Measurements from ENCODE around the gene CTCFL.
"Not testable (repeated sequence)": the region's sequence is repeated elsewhere in the genome, so short reads cannot be mapped to it uniquely, and the experiment has no call there.

Gene CTCFL

DNA sequence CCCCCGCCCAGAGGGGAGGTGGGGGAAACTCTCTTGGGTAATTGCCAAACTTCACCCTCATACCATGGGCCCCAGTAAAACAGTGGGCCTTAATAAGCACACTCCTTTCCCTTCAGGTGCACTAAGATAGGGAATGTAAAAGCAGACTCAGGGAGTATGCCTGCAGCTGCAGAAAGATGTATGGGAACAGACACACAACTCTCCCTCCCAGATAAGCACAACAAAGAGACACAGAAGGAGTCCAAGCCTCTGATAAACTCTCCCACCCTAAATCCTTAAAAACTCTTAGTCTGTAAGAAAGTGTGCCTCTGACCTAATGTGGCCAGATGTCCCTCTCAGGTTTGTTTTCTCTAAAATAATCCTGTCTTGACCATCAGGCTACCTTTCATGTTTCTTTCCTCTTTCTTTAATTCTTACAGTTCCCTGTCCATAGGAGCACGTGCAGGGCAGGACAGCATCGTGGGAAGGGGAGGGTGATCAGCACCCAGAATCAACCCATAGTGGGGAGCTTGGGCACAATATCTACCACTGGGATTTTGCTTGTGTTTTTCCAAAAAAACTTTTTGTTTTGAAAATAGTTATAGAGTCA, 11.3 kb upstream of the CTCFL start:
- no peak for DNase-seq (ENCODE audit: low read depth)

DNA sequence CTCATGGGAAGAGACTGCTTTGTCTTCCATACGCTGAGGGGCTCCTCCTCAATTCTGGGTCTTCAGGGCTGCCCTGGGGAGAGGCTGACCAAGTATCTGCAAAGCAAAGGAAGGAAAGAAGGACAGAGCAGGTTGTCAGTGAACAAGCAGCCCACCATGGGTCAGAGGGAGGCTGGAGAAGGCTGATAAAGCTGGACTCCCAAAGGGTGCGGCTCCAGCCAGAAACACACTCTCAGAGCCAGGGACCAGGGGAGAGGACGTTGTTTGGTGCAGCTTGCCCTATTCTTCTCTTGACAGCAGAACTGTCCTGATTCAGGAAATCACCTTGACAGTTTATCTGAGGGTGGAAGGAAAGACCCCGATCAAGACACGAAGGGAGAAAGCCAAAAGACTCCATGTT, 10.4 kb upstream of the CTCFL start:
- DNase-seq (ENCODE audit: low read depth): no peak

DNA sequence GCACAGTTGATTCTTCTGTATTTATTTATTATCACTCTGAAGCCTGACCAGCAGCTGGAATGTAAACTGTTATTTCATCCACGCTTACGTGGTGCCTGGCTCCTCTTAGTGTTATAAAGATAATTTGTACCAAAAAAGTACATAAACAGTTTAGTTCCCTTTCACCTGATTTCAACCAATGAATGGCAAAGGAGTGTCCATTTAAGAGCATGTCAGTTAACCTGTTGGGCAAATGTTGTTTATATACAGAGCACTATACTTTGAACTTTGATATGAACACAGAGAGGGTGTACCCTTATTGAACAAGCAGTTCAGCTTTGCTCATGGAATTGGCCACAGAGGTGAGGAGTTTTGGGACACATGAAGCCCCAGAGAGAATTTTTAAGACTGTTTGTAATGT, 7.2 kb upstream of the CTCFL start:
- DNase-seq (ENCODE audit: low read depth): peak; percentile 14

GRCh38 chr20:57530327-57530981, 5.5 kb upstream of the CTCFL start:
- DNase-seq (ENCODE audit: low read depth): no peak

DNA sequence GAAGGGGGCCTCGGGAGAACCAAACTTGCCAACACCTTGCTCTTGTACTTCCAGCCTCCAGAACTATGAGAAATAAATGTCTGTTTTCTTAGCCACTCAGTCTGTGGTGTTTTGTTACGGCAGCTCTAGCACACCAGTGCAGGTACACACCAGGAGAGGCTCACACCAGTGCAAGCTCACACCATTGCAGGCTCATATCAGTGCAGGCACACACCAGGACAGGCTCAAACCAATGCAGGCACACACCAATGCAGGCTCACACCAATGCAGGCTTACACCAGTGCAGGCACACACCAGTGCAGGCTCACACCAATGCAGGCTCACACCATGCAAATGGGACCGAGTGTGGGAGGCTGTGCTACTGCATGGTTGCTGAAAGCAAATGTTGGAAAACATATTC, 4.9 kb upstream of the CTCFL start:
- no peak for DNase-seq (ENCODE audit: low read depth)

- DNase-seq (ENCODE audit: low read depth): no peak
Measured at GRCh38 chr20:57529160-57529585, 4.2 kb upstream of the CTCFL start.

DNA sequence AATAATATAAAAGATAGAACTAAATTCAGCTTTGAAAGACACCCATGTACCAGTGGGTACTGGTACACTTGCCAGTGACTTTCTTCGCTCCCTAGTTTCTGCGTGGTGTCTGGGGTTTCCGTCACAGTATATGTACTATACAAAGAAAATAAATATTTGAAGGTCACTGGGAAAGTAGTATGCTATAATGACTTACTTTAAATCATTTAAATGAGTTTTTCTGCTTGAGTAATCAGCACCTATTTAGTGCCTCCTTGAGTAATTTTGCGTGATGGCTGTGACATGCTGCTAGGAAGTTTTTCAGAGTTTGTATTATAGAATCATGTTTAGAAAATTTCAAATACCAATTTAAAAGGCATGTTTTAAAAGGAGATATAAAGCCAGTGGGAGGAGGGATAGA, 3.2 kb upstream of the CTCFL start:
- DNase-seq (ENCODE audit: low read depth): no peak

- no peak for DNase-seq (ENCODE audit: low read depth)
Measured at GRCh38 chr20:57527728-57528127, 2.8 kb upstream of the CTCFL start.

DNA sequence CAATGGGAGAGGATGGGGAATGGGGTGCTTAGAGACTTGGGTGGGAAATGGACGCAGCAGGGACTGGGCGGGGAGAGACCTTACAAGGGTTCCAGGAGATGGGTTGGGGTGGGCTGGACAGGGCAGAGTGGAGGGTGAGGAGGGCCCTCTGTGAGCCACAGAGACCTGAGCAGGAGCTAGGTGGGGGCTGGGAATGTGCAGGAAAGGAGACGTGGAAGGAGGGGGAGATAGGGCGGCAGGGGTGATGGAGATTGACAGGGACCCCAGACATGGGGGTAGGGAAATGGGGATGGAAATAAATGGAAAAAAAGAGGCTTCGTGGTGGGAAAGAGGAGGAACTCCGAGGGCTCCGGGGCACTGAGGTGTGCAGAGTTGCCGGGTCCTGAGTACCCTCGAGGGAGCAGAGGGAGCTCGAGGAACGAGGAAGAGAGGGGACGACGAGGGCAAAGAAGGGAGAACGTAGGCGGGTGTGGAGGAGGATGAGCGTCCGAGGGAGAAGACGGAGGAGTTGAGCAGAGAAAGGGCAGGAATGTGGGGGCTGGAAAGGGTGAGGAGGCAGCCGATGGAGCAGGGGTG, 2.0 kb upstream of the CTCFL start:
- DNase-seq (ENCODE audit: low read depth): no peak

DNA sequence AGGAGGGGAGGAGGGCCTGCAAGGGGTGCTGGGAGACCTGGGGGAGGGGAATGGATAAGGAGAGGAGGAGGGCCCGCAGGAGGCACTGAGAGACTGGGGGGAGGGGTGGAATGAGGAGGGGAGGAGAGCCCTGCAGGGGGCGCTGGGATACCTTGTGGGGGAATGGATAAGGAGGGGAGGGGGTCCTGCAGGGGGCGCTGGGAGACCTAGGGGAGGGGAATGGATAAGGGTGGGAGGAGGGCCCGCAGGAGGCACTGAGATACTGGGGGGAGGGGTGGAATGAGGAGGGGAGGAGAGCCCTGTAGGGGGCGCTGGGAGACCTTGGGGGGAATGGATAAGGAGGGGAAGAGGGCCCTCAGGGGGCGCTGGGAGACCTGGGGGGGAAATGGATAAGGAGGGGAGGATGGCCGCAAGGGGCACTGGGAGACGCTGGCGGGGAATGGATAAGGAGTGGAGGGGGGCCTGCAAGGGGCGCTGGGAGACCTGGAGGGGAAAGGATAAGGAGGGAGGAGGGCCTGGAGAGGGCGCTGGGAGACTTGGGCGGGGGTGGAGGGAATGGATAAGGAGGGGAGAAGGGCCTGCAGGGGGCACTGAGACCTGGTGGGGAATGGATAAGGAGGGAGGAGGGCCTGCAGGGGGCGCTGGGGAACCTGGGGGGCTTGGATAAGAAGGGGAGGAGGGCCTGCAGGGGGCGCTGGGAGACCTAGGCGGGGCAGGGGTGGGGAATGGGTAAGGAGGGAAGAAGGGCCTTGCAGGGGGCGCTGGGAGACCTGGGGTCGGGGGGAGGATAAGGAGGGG, 1.3 kb upstream of the CTCFL start:
- DNase-seq (ENCODE audit: low read depth): no peak

DNA sequence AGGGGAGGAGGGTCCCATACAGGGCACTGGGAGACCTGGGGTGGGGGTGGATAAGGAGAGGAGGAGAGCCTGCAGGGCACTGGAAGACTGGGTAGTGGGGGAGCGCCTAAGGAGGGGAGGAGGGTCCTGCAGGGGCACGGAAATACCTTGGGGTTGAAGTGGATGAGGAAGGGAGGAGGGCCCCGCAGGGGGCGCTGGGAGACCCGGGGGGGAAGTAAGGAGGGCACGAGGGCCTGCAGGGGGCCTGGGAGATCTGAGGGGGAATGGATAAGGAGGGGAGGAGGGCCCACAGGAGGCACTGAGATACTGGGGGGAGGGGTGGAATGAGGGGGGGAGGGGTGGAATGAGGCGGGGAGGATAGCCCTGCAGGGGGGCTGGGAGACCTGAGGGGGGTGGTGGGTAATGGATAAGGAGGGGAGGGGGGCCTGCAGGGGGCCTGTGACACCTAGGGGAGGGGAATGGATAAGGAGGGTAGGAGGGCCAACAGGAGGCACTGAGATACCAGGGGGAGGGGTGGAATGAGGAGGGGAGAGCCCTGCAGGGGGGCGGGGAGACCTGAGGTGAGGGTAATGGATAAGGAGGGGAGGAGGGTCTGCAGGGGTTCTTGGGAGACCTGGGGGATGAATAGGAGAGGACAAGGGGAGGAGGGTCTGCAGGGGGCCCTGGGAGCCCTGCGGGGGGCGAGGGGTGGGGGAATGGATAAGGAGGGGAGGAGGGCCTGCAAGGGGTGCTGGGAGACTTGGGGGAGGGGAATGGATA, 567 bp upstream of the CTCFL start:
- DNase-seq (ENCODE audit: low read depth): no peak

GRCh38 chr20:57523782-57524181, 1.2 kb downstream of the CTCFL start:
- DNase-seq (ENCODE audit: low read depth): no peak

DNA sequence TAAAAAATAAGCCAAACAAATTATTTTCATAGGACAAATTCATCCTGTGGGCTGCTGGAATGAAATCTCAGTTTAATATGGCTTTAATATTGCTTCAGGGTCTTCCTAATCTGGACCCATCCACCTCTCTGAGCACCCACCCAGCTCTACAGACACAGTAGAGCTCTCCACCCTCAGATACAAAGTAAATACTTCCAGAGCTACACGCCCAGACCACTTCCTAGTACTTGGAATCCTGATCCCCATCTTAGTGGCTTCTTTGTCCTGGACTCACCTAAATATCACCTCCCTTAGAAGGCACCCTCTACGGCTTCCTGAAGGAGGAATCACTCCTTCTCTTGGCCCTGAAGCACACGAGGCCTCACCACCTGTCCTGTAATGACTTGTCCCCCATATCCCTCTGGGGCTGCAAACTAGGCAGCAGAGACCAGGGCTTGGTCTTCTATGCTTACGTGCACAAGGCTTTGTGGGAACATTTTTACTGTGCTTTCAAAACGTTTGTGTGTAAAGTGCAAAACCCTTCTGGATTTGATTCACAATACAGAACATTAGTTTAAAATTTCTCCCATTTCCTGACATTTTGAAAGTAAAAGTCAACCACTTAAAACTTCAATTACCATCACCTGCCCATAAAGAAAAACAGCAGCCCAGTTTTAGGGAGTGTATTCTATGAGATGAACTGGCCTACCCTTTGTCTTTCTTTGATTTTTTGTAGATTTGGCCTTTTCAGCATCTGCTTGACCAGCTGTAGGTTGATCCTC, 2.4 kb downstream of the CTCFL start:
- no peak for DNase-seq (ENCODE audit: low read depth)

- DNase-seq (ENCODE audit: low read depth): no peak
Measured at GRCh38 chr20:57517904-57518303, 7.0 kb downstream of the CTCFL start.

DNA sequence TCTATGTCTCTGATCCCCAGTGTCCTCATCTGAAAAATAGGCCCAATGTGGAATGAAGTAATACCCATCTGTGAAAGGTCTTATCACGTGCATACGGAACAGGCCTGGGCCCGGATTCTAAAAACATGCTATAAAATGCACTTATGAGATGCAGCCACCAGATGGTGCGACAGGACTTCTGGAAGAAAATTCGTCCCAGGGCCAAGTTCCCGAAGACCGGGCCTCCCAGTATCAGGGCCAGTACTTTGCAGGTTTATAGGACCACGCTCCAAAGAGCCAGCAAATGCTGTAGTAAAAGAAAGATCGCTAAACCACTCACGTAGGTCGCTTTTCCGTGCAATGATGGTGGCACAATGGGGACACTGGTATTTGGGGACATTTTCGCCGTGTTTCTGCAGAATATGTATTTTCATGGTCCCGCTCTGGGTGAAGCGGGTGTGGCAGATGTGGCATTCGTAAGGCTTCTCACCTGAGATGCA, 10.6 kb downstream of the CTCFL start:
- peak; percentile 63 for DNase-seq (ENCODE audit: low read depth)

DNA sequence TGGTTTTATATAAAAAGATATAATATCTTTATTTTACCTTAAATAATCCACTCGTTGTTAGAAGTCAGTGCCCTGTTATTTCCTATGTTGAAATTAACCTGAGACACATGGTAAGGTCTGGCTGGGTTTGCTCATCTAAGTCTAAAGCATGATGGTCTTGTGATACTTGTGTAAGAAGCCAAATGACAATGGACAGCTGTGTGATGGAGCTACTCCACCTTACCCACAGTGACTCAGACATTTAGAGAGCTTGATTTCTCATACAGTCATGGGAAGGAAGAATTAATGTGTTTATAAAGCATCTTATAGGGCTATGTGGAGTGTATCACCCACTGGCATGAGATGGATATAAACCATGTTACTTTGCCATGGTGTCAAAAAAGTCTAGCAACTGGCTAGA, 11.7 kb downstream of the CTCFL start:
- DNase-seq (ENCODE audit: low read depth): peak; percentile 48

- no peak for DNase-seq (ENCODE audit: low read depth)
Measured at GRCh38 chr20:57512432-57512831, 12.5 kb downstream of the CTCFL start.

GRCh38 chr20:57511709-57512108, 13.2 kb downstream of the CTCFL start:
- not testable (repeated sequence) for DNase-seq (ENCODE audit: low read depth)

DNA sequence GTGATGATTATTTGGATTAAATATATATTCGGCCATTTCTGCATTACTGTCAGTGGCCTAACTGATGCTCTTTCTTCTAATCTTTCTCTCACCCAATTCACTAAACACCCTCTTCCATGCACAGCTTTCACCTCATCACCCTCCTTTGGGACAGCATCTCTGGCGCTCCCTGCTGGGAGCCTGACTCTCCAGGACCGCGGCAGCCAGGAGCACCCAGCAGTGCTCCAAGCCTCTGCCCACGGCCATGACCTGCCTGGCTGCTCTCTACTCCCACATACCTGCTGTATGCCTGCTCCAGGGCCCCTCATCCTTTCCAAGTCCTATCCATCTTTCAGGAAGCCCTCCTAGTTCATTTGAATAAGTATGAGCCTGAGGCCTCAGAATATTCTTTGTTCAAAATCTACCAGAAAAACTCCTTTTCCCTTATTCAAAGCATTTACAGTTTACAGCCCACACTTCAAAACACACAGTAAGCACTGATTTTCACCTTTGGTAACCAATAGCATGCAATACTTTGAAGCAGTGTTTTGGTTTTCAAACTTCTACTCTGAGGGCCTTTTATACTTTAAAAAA, 15.2 kb downstream of the CTCFL start:
- DNase-seq (ENCODE audit: low read depth): no peak

GRCh38 chr20:57508831-57509230, 16.1 kb downstream of the CTCFL start:
- no peak for DNase-seq (ENCODE audit: low read depth)

DNA sequence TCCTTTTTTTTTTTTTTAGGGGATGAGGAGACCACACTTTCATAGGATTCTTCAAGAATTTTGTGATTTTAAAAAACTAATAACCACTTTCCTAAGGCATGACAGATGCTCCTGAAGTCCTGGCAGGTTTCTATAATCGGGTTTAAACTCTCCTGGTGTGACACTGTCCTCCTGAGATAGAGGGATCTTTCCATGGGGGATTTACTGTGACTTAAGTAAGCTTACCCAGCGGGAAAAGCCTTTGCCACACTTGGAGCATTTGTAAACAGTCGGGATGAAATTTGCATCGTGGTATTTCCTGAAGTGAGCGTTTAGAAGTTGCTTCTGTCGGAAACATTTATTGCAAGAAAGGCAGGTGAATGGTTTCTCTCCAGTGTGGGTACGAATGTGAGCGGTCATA, 16.6 kb downstream of the CTCFL start:
- no peak for DNase-seq (ENCODE audit: low read depth)
